Adrenal gland (tissue), 5 donors: Measurements from ENCODE around the gene DHRS3.

Experiments
- POLR2A ChIP-seq, 2 donors: fragments of 450-650 bp; IDR thresholded peaks; one replicate each; pipeline ENCODE4 v1.6.1; 2017; ENCODE audit warnings: antibody characterized with exemption in 2 of 2, mild to moderate bottlenecking in 2 of 2, moderate library complexity in 1 of 2
- TF ChIP-seq, protein P1 (sequence below), 6 experiments: fragments of 450-650 bp in 4 of 6; fragments of 200-600 bp in 2 of 6; sonication (generic) in 1 of 6; IDR thresholded peaks; 1 replicate in 5 of 6; 2 replicates in 1 of 6; pipeline versions ENCODE4 v1.5.1 to v1.8.0; 2016 to 2021; ENCODE audit warnings: antibody characterized with exemption in 6 of 6, mild to moderate bottlenecking in 2 of 6, moderate library complexity in 1 of 6
- donor health status: DM: no; HTN: no; CAD: no.

DNA sequence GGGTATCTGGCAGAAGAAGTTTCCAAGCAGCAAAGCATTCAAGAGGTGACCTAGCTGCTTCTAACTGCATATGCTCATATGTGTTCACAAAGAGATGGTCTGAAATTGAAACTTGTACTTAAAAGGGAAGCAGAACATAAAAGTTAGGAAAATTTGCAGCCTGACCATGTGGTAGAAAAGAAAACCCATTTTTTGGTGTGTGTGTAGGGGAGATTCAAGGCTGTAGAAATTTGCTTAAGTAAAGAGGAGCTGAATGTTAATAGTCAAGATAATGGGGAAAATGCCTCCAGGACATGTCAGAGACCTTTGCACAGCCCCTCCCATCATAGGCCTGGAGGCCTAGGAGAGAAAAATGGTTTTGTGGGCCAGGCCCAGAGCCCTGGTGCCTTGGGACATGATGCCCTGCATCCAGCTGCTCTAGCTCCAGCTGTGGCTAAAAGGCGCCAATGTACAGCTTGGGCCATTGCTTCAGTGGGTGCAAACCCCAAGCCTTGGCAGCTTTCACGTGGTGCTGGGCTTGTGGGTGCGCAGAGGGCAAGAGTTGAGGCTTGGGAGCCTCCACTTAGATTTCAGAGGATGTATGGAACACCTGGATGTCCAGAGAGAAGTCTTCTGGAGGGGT, 54.9 kb downstream of the DHRS3 start:
- no peak for TF ChIP-seq POLR2A (IDR thresholded peaks at IDR 0.05)
- TF ChIP-seq, protein P1, sequence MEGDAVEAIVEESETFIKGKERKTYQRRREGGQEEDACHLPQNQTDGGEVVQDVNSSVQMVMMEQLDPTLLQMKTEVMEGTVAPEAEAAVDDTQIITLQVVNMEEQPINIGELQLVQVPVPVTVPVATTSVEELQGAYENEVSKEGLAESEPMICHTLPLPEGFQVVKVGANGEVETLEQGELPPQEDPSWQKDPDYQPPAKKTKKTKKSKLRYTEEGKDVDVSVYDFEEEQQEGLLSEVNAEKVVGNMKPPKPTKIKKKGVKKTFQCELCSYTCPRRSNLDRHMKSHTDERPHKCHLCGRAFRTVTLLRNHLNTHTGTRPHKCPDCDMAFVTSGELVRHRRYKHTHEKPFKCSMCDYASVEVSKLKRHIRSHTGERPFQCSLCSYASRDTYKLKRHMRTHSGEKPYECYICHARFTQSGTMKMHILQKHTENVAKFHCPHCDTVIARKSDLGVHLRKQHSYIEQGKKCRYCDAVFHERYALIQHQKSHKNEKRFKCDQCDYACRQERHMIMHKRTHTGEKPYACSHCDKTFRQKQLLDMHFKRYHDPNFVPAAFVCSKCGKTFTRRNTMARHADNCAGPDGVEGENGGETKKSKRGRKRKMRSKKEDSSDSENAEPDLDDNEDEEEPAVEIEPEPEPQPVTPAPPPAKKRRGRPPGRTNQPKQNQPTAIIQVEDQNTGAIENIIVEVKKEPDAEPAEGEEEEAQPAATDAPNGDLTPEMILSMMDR (IDR thresholded peaks at IDR 0.05), result no peak
